GM19239 (cell line): ENCODE measurements around the gene GLIS1.

ENCODE experiments used
- DNase-seq: peaks from one replicate; pipeline ENCODE4 v3.0.0; 2011; ENCODE audit warnings: low spot score; ENCODE audit not compliant: insufficient read length
- FAIRE-seq: peaks from 2 replicates; lab custom pipeline; 2011; peaks lifted over from hg19 to GRCh38; lab: Jason Lieb, UNC

GLIS1 gene

GRCh38 chr1:53484705-53485477 lies 254.1 kb downstream of the GLIS1 start:
- DNase-seq (no peak), FAIRE-seq (no peak)

GRCh38 chr1:53483656-53484055 lies 255.3 kb downstream of the GLIS1 start:
- FAIRE-seq (no peak), DNase-seq (no peak)

DNA sequence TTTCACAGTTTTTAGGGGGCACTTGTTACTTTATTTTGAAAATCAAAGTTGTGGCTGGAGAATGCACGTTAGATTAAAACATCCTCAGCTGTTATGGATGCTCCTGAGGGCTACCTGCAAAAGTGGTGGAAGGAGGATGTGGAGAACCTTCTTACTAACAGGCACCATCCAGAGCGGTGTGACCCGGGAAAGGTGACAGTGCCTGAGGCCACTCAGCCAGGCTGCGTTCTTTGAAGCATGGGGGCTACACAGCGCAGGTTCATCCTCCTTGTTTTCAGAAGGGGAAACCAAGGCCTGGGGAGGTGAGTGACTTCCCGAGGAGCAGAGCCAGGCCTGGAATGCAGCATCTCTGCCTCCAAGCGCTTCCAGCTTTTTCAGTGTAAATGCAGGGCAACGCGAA lies 255.8 kb downstream of the GLIS1 start:
- FAIRE-seq: no peak
- DNase-seq: no peak

DNA sequence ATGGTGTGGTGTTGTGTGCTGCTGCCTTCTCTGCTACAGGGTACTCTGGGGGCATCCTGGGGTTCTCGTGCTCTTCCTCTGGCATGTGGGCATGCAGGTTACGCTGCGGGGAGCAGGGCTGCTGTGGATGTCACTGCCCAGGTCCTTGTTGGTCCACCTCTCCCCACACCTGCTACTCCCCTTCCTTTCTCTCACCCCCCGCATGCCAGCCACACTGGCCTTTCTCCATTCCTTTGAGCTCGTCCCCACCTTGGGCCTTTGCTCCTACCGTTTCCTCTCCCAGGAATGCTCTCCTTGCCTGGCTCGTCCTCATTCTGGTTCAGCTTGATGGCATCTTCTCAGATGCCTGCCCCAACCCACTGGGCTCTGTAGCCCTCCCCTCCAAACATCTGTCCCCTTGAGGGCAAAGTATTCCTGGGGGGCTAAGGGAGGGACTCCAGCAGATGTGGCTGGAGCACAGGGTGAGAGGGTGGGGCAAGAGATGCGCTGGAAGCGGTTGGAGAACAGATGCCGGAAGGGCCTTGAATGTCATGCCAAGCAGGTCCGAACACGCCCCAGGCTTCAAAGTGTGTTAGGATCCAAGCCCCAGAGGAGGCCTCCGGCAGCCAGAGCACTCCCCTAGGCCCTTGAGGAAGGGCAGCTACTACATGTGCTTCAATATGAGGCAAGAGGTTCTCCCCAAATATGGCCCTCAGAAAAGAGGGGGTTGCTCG lies 256.4 kb downstream of the GLIS1 start:
- no peak for DNase-seq
- FAIRE-seq: no peak

GRCh38 chr1:53481456-53481855 lies 257.5 kb downstream of the GLIS1 start:
- DNase-seq (no peak), FAIRE-seq (no peak)

DNA sequence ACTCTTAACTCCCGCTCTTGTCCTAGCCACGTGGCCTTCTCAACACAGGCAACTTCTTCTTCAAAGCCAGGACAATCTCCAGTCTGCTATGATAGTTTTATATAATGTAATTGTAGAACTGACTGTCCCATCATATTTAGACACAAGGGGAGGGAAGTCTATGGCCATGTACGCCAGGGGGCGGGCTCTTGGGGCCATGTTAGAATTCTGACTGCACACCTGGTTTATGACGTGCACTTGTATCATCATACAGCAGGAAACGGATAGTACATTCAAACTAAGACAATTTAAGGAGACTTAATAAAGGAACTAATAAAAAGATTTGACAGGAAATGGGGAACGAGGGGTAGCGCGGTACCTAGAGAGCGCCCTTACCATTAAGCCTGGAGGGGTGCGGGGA lies 258.3 kb downstream of the GLIS1 start:
- no peak for FAIRE-seq
- no peak for DNase-seq

GRCh38 chr1:53478502-53478818 lies 260.5 kb downstream of the GLIS1 start:
- DNase-seq: no peak
- no peak for FAIRE-seq

GRCh38 chr1:53477651-53478501 lies 261.1 kb downstream of the GLIS1 start:
- DNase-seq: no peak
- FAIRE-seq: no peak

DNA sequence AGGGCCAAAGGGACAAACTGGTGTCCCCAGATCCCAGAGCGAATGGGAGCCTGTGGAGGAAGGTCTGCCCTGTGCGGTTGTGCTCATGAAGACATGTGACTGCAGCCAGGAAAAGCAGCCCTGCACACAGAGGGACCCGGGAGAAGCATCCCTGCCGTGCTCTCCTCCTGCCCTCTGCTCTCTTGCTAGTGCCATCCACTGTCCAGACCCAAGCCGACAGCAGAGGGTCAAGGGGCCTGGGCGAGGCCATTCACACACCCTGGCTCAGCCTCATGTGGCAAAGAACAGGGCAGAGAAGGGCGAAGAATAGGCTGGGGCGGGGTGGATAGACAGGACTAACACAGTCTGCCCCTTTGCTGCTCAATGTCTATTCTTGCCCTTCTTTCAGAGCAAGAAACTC lies 262.4 kb downstream of the GLIS1 start:
- no peak for FAIRE-seq

GRCh38 chr1:53475664-53476063 lies 263.3 kb downstream of the GLIS1 start:
- no peak for FAIRE-seq
- DNase-seq: no peak

More for the DNA sequence above, 262.4 kb downstream of the GLIS1 start:
- no peak for DNase-seq

GRCh38 chr1:53473463-53473862 lies 265.5 kb downstream of the GLIS1 start:
- DNase-seq (no peak), FAIRE-seq (no peak)

GRCh38 chr1:53471000-53471399 lies 268.0 kb downstream of the GLIS1 start:
- FAIRE-seq (no peak), DNase-seq (no peak)

DNA sequence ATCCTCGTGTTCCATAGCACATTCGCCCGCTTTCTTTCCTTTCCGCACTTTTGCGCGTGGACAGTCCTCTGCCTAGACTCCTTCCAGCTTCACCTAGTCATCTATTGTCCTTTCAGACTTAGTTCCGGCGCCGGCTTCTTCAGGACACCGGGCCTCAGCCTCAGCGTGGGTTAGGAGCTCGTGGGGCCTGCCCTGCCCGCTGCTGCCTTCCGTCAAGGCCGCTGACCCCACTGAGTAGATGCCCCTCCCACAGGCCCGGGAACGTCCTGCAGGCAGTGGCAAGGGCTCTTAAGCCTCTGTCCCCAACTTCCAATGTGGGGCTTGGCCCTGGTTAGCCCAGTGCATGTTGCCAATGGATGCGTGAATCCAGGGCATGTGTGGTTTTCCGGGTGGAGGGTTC lies 268.4 kb downstream of the GLIS1 start:
- FAIRE-seq (no peak), DNase-seq (no peak)

- DNase-seq (no peak), FAIRE-seq (no peak)
These were observed 268.8 kb downstream of the GLIS1 start for GRCh38 chr1:53470155-53470554.

DNA sequence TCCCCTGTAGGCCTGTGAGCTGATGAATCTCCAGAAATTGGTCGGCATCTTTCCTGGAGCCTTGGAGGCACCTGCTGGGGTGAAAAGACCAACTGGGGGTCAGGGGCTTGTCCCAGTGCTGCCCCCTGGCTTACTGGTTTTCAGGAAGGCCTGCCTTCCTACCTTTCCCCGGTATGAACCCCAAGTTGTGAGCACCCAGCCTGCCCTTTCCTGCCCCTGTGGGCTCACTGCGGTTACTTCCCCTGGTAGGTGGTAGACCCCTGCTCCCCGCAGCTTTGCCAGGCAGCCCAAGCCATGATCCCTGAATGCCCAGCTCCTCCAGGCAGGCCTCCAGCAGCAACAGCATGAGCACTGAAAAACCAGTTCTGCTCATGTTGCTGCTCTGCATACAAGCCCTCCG lies 269.6 kb downstream of the GLIS1 start:
- no peak for FAIRE-seq

DNA sequence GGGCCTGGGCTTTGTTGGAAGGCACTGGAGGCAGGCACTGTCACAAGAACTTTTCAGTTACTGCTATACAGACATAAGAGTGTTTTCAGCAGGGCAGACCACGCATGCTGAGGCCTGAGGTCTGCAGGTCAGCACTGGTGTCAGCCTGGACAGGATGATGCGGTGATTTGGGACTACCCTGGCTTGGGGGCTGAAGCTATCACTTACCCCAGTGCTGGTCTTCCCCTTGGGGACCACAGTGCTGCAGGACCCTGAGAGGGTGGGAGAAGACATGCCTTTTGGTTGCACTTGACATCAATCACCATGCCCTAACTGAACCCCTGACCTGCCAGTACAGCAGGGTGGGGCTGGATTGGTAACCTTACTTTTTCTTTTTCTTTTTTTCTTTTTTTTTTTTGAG lies 270.6 kb downstream of the GLIS1 start:
- no peak for DNase-seq

More for the DNA sequence above, 269.6 kb downstream of the GLIS1 start:
- no peak for DNase-seq

GRCh38 chr1:53467391-53467790 lies 271.6 kb downstream of the GLIS1 start:
- DNase-seq: no peak
- no peak for FAIRE-seq

More for the DNA sequence above, 270.6 kb downstream of the GLIS1 start:
- no peak for FAIRE-seq

DNA sequence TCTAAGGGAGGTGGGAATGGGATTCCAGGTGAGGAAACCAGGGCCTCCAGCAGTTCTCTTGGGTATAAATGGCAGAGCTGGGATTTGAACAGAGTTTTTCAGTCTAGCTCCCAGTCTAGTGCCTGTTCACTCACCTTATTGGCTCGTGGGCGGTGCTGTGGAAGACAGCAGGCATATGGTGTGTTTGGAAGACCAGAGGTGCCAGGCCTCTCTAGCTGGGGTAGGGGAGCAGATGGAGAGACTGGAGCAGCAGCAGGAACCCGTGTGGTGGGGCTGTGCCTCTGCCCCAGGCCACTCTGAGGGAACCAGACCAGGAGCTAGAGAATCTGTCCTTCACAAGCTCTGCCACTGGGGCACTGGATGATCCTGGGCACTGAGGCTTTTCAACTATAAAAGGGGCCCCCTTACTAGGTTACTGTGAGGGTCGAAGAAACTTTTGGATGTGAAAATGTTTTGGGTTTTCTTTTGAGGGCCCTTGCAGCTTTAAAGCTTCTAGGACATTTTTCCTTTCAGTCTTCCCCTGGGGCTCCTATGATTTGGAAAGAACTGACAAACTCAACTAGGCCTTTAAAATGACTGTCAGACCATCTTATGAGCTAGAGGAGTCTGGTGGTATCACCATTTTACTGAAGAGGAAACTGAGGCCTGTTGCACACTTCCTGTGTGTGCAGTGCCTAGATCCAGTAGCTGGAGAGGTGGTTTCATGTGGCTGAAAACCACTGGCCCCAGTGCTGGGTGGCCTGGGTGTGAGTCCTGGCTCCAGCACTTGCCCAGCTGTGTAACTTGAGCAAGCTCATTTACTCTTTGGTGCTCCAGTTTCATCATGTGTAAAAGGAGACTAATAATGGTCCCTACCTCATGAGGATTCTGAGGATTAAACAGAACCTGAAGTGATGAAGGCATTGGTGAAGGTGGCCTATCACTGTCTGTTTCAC lies 273.7 kb downstream of the GLIS1 start:
- no peak for FAIRE-seq
- no peak for DNase-seq

DNA sequence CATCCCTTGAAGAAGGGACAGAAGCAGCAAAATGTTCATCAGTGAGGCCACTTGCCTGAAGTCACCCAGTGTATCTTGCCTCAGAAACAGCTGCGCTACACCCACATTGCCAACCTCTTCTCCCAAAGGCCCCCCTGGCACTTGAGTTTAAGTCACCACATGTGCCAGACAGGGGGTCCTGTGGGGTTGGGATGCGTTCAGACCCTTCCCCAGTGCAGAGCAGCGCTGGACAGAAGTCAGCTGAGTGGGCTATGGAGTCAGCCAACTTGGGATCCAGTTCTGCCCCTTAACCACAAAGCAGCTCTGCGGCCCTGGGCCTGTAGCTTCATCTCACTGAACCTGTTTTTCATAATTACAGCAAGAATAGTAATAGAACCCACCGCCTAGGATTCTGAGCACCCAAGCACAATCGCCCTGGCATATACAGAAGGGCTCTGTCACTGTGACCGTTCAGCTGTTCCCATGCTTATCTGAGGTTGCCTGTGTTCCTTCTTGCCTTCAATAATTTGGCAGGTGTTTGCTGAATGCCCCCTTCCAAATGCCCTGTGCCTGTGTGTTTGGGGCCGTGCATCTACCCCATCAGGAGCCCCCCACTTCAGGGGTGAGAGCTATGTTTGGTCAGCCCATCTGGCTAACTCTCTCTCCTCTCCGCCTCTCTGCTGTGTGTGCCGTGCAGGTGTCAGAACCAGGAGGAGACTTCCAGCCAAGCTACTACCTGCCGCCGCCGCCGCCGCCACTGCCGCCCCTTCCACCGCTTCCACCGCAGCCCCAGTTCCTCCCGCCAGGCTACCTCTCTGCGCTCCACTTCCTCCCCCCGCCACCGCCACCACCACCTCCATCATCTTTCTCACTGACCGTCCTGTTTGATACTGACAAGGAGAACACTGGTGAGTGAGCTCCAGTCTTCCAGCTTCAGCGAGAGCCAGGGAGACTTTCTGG lies 274.7 kb downstream of the GLIS1 start:
- DNase-seq (no peak), FAIRE-seq (no peak)
